Measurements from ENCODE around the gene MRE11. TPM values are rescaled to one million over a fixed set of nuclear protein-coding genes. Genes with fewer than 3 reads are reported as not detected.

Gene MRE11
- total and polyA plus RNA-seq, 5 experiments from 2014 or later = 10.3 to 43.5 (median 15.8) TPM

- peaks cover 0 to 1% (median 0%) of the 10 kb centered on the region in 4 donors for H3K4me1 Mint-ChIP-seq
- ATAC-seq (no peak), DNase-seq (no peak)
- peaks cover 0 to 6% (median 0%) of the 10 kb centered on the region in 9 donors for H3K9me3 Mint-ChIP-seq
- H3K4me3 Mint-ChIP-seq = no peak overlapping the region
- H3K27ac Mint-ChIP-seq = no peak overlapping the region
- no peaks in the 10 kb centered on the region for H3K27me3 Mint-ChIP-seq
- H3K36me3 Mint-ChIP-seq = peaks cover 12 to 69% (median 24%) of the 10 kb centered on the region in 3 donors
- POLR2A ChIA-PET = no interaction called here
Measured at GRCh38 chr11:94449437-94449836, 44.2 kb downstream of the MRE11 start.

- peaks cover 0 to 1% (median 0%) of the 10 kb centered on the region in 4 donors for H3K4me1 Mint-ChIP-seq
- no peaks in the 10 kb centered on the region for H3K27me3 Mint-ChIP-seq
- DNase-seq = no peak
- H3K36me3 Mint-ChIP-seq = peaks cover 16 to 70% (median 28%) of the 10 kb centered on the region in 3 donors
- no peak overlapping the region for H3K4me3 Mint-ChIP-seq
- no peak overlapping the region for H3K27ac Mint-ChIP-seq
- no peak for ATAC-seq
- POLR2A ChIA-PET = no interaction called here
- peaks cover 0 to 6% (median 0%) of the 10 kb centered on the region in 9 donors for H3K9me3 Mint-ChIP-seq
Measured at GRCh38 chr11:94449029-94449428, 44.6 kb downstream of the MRE11 start.

GRCh38 chr11:94447149-94447548 is 46.5 kb downstream of the MRE11 start:
- Mint-ChIP-seq H3K36me3 (peaks cover 11 to 77% (median 31%) of the 10 kb centered on the region in 3 donors), H3K27me3 (no peaks in the 10 kb centered on the region), H3K27ac (no peak overlapping the region), H3K4me3 (no peak overlapping the region), H3K9me3 (no peaks in the 10 kb centered on the region), H3K4me1 (no peaks in the 10 kb centered on the region)
- no peak for DNase-seq
- ATAC-seq = no peak
- POLR2A ChIA-PET = no interaction called here

- no peaks in the 10 kb centered on the region for H3K27me3 Mint-ChIP-seq
- H3K36me3 Mint-ChIP-seq = peaks cover 11 to 81% (median 42%) of the 10 kb centered on the region in 3 donors
- DNase-seq = no peak
- no peak for ATAC-seq
- no peaks in the 10 kb centered on the region for H3K9me3 Mint-ChIP-seq
- H3K27ac Mint-ChIP-seq = no peak overlapping the region
- POLR2A ChIA-PET = no interaction called here
- H3K4me3 Mint-ChIP-seq = no peak overlapping the region
- no peaks in the 10 kb centered on the region for H3K4me1 Mint-ChIP-seq
Measured at GRCh38 chr11:94445641-94446040, 48.0 kb downstream of the MRE11 start.

GRCh38 chr11:94433049-94433448 is 60.6 kb downstream of the MRE11 start:
- DNase-seq = no peak
- Mint-ChIP-seq H3K27me3 (no peaks in the 10 kb centered on the region), H3K4me3 (no peak overlapping the region), H3K27ac (no peak overlapping the region), H3K4me1 (peaks cover 0 to 3% (median 0%) of the 10 kb centered on the region in 4 donors), H3K9me3 (peaks cover 0 to 4% (median 0%) of the 10 kb centered on the region in 9 donors), H3K36me3 (peaks cover 36 to 85% (median 76%) of the 10 kb centered on the region in 3 donors)
- ATAC-seq = no peak
- POLR2A ChIA-PET = no interaction called here

GRCh38 chr11:94424662-94425061 is 69.0 kb downstream of the MRE11 start:
- Mint-ChIP-seq H3K9me3 (peaks cover 0 to 6% (median 0%) of the 10 kb centered on the region in 9 donors), H3K36me3 (peaks cover 37 to 85% (median 68%) of the 10 kb centered on the region in 3 donors), H3K4me1 (peaks cover 0 to 7% (median 5%) of the 10 kb centered on the region in 4 donors), H3K27ac (peak overlapping the region in 3 of 10 donors; percentile 10 to 58 (median 16)), H3K4me3 (no peak overlapping the region), H3K27me3 (no peaks in the 10 kb centered on the region)
- no peak for ATAC-seq
- no peak for DNase-seq
- POLR2A ChIA-PET = no interaction called here

GRCh38 chr11:94424011-94424410 is 69.6 kb downstream of the MRE11 start:
- peaks cover 0 to 6% (median 0%) of the 10 kb centered on the region in 9 donors for H3K9me3 Mint-ChIP-seq
- no peaks in the 10 kb centered on the region for H3K27me3 Mint-ChIP-seq
- peak overlapping the region in 1 of 10 donors; percentile 10 for H3K27ac Mint-ChIP-seq
- peaks cover 35 to 83% (median 64%) of the 10 kb centered on the region in 3 donors for H3K36me3 Mint-ChIP-seq
- H3K4me1 Mint-ChIP-seq = peaks cover 0 to 7% (median 5%) of the 10 kb centered on the region in 4 donors
- no peak overlapping the region for H3K4me3 Mint-ChIP-seq
- POLR2A ChIA-PET = no interaction called here
- ATAC-seq = no peak
- no peak for DNase-seq

GRCh38 chr11:94423507-94423906 is 70.1 kb downstream of the MRE11 start:
- Mint-ChIP-seq H3K36me3 (peaks cover 30 to 83% (median 60%) of the 10 kb centered on the region in 3 donors), H3K9me3 (peaks cover 0 to 6% (median 0%) of the 10 kb centered on the region in 9 donors), H3K27me3 (no peaks in the 10 kb centered on the region), H3K4me3 (no peak overlapping the region), H3K4me1 (peaks cover 0 to 7% (median 5%) of the 10 kb centered on the region in 4 donors), H3K27ac (no peak overlapping the region)
- POLR2A ChIA-PET = no interaction called here
- DNase-seq (peak in 1 of 10 donors; percentile 44), ATAC-seq (no peak)

GRCh38 chr11:94418123-94418765 is 75.4 kb downstream of the MRE11 start:
- DNase-seq = no peak
- Mint-ChIP-seq H3K27ac (no peak overlapping the region), H3K27me3 (no peaks in the 10 kb centered on the region), H3K4me3 (no peak overlapping the region), H3K9me3 (no peaks in the 10 kb centered on the region), H3K36me3 (peaks cover 9 to 62% (median 20%) of the 10 kb centered on the region in 3 donors), H3K4me1 (no peaks in the 10 kb centered on the region)
- no peak for ATAC-seq
- POLR2A ChIA-PET = no interaction called here

GRCh38 chr11:94417386-94417987 is 76.2 kb downstream of the MRE11 start:
- Mint-ChIP-seq H3K4me1 (no peaks in the 10 kb centered on the region), H3K27me3 (no peaks in the 10 kb centered on the region), H3K36me3 (peaks cover 14 to 60% (median 17%) of the 10 kb centered on the region in 3 donors), H3K4me3 (no peak overlapping the region), H3K27ac (no peak overlapping the region), H3K9me3 (peaks cover 0 to 4% (median 0%) of the 10 kb centered on the region in 9 donors)
- no peak for DNase-seq
- POLR2A ChIA-PET = no interaction called here
- ATAC-seq = no peak

GRCh38 chr11:94405062-94405833 is 88.4 kb downstream of the MRE11 start:
- no peak overlapping the region for H3K27ac Mint-ChIP-seq
- POLR2A ChIA-PET = no interaction called here
- DNase-seq (no peak), ATAC-seq (no peak)
- H3K4me1 Mint-ChIP-seq = peaks cover 7 to 9% (median 7%) of the 10 kb centered on the region in 4 donors
- H3K4me3 Mint-ChIP-seq = no peak overlapping the region
- H3K36me3 Mint-ChIP-seq = peaks cover 13 to 48% (median 24%) of the 10 kb centered on the region in 3 donors
- H3K27me3 Mint-ChIP-seq = peaks cover 11 to 19% (median 18%) of the 10 kb centered on the region in 5 donors
- H3K9me3 Mint-ChIP-seq = peaks cover 18 to 92% (median 58%) of the 10 kb centered on the region in 9 donors

GRCh38 chr11:94402355-94402754 is 91.3 kb downstream of the MRE11 start:
- Mint-ChIP-seq H3K4me1 (peaks cover 7 to 12% (median 9%) of the 10 kb centered on the region in 4 donors), H3K36me3 (peaks cover 3 to 29% (median 8%) of the 10 kb centered on the region in 3 donors), H3K4me3 (peak overlapping the region in 1 of 10 donors; percentile 8), H3K27ac (no peak overlapping the region), H3K27me3 (peaks cover 25 to 48% (median 44%) of the 10 kb centered on the region in 5 donors), H3K9me3 (peaks cover 2 to 66% (median 42%) of the 10 kb centered on the region in 9 donors)
- POLR2A ChIA-PET = no interaction called here
- ATAC-seq (no peak), DNase-seq (no peak)

All from naive thymus-derived CD8-positive, alpha-beta T cell (primary cell).